ENCODE results near the gene HEPACAM2. TPM values are rescaled to one million over a fixed set of nuclear protein-coding genes. Genes with fewer than 3 reads are reported as not detected.

Gene HEPACAM2
- total RNA-seq, 1 experiment from 2014 or later = not detected

Other genes with a start within 250 kb of the HEPACAM2 start
- 3.8 and 14.6 TPM in 2 replicates for gene SAMD9, start 108.5 kb downstream of the HEPACAM2 start, total RNA-seq (2014; rRNA removed; shearing (Covaris generic); ENCODE audit: low replicate concordance)
- 3.8 and 28.8 TPM in 2 replicates for gene SAMD9L, start 78.1 kb downstream of the HEPACAM2 start, total RNA-seq (2014; rRNA removed; shearing (Covaris generic); ENCODE audit: low replicate concordance)
- 14.2 and 23.3 TPM in 2 replicates for gene VPS50, start 5.9 kb upstream of the HEPACAM2 start, total RNA-seq (2014; rRNA removed; shearing (Covaris generic); ENCODE audit: low replicate concordance)

Measured in MG63 (cell line).